CD4-positive, alpha-beta T cell treated with Interleukin-1 beta for 1 hour (primary cell): ENCODE data around the gene CAMTA1.

Source experiments
- DNase-seq, 2 donors: peaks; one replicate each; pipeline ENCODE4 v3.0.0-alpha.2; 2020 to 2022

Gene CAMTA1

DNA sequence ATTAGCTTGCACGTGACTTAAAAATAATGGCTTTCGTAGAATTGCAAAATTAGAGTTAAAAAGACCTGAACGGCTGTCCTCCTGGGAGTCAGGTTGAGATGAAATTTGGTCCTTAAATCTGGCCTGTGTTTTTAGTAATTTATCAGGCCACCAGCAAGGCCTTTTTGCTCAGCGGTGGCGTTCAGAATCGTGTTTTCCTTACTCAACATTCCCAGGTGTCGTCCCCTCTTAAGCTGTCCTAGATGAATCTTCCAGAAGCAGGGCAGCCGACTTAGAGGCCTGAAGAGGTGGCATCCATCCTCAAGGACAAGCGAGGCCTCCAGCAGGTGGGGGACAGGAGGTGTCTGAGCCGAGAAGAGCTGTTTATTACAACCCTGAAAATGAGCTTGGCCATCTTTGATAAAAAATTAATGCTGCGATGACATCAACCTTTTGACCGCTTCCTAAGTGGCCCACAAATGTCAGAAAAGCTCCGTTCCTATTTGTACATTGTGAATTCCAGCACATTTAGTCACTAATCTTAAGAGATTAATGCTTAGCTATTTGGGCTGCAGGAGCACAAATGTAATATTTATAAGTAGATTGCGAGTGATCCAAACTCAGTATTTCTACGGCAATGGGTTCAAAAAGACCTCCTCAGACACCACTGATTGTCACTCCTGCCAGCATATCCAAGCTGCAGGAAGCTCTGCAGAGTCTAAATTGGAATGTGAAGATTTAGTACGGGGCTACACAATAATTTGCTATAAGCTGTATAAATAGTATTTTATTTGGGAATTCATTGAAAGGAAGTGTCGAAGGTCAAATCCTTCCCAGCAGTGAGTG lies 641.7 kb downstream of the CAMTA1 start:
- DNase-seq, result no peak

DNA sequence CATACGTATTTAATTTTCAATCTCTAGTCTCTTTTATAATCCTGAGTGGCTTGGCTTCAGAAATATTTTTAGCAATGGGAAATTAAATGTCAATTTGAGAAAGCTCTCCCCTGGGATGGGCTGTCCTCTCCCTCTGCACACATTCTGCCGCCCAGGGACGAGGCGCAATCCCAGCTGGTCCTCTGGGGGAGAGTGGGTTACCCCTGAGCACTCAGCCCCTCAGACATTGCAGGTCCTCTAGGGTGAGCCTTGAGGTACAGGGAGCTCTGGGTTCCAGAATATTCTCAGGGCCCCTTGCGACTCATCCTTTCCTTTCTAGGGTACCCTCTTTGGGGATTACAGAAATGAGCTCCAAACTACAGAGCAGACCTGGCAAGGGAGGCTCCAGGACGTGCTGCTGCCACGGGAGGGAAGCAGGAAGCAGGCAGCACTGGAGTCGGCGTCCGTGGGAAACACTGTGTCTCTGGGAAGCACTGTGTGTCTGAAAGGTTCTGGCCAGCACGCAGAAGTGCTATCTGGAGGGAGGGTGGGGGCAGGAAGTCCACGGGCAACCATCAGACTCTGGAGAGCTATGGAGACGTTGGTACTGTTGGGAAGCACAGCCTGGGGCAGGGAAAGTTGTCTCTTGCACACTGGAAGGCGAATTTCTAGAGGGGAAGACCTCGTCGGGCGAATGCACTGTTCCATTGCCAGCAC lies 642.5 kb downstream of the CAMTA1 start:
- no peak for DNase-seq

DNA sequence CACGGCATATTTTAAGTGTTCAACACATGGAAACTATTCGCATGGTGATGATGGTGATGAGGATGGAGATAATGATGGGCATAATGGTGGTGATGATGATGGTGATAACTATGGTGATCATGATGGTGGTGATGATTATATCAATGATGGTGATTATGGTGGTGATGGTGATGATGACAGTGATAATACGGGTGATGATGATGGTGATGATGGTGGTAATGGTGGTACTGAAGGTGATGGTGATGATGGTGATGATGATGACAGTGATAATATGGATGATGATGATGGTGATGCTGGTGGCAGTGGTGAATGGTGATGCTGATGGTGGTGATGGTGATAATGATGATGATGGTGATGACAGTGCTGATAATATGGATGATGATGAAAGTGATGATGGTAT lies 644.0 kb downstream of the CAMTA1 start:
- DNase-seq, result no peak

DNA sequence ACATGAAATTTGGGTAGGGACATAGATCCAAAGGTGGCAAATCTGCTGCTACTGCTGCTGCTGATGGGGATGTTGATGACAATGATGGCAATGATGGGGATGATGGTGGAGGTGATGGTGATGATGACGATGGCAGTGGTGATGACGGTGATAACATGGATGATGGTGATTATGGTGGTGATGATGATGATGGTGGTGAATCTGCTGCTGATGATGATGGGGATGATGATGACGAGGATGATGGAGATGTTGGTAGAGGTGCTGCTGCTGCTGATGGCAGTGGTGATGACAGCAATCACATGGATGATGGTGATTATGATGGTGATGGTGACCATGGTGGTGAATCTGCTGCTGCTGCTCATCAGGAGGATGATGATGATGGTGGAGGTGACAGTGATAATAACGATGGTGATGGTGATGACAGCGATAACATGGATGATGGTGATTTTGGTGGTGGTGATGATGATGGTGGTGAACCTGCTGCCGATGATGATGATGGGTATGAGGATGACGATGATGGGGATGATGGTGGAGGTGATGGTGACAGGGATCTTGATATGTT lies 644.9 kb downstream of the CAMTA1 start:
- DNase-seq, result no peak

DNA sequence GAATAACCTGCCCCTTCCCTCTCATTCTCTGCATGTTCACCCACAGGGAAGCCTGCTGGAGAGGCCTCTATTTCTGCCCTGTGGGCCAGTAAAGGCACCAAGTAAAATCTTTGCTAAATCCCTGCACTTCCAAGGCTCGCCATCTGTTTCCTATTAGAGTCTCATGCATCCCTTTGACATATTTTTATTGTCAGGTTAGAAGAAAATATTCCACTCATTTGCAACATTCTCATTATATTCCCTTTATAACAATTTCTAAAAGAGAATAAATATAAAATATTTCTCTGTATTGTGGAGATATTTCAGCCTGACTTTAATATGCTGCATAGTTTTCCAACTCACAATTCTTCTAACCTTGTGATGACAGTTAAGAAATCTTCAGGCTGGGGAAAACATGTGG lies 645.4 kb downstream of the CAMTA1 start:
- no peak for DNase-seq

DNA sequence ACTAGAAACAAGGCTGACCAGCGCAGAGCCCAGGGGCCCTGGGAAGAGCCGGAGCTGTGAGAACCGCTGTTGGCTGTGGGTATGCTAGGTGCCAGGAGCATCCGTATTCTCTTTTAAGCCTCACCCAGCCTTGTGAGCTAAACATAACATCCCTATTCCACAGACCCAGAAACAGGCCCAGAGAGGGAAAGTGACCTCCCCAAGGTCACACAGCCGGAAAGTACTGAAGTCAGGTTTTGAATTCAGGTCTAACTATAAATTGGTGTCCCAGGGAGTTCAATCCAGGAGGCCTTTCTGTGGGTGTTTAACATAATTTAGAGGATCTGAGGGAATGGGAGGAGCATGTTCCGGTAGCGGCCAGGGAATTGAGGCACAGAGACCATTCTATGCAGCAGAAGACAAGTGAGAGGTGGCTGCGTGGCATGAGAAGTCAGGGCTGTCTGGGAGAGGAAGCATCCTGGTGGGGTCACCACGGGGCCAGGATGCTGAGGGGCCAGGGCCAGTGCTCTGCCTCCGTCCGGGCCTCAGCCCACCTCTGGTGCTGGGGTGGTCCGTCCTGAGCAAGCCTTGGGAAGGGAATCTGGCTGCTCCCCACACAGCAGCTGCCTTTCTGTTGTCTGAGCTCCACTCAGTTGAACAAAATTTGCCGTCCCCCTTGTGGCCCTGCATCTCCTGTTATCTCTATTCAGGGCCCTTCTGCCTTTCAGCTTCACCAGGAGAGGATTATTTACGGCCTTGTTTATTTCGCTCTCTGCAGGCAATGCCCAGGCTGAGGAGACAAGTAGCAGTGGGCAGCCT lies 647.0 kb downstream of the CAMTA1 start:
- DNase-seq, result no peak

DNA sequence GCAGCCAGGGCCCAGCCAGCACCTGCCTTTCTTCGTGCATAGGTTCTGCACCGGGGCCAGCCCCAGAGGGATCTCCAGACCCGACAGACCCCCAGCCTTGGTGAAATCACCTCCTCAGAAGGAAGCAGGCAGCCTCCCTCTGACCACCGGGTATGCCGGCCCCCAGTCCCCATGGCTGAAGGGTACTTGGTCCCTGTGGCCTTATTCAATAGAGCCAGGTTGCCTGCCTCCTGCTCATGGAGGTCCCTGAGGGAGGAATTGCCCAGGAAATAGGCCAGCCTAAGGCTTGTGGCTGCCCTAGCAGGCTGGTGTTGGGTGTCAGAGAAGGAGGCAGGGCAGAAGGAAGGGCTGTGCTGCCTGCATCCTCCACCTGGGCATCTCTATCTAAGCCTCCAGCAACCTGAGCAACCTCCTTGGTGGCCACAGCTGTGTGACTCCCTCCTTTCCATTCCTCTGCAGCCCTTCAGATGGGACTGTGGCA lies 647.7 kb downstream of the CAMTA1 start:
- no peak for DNase-seq

DNA sequence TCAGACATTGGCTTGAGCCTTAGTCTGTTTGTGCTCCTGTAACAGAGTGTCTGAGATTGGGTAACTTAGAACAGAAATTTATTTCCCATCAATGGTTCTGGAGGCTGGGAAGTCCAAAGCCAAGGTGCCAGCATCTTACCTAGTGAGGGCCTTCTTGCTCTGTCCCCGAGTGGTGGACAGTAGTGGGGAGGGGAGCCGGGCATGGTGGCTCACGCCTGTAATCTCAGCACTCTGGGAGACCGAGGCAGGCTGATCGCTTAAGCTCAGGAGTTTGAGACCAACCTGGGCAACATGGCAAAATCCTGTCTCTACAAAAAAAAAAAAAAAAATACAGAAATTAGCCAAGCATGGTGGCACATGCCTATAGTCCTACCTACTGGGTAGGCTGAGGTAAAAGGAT lies 649.3 kb downstream of the CAMTA1 start:
- no peak for DNase-seq

DNA sequence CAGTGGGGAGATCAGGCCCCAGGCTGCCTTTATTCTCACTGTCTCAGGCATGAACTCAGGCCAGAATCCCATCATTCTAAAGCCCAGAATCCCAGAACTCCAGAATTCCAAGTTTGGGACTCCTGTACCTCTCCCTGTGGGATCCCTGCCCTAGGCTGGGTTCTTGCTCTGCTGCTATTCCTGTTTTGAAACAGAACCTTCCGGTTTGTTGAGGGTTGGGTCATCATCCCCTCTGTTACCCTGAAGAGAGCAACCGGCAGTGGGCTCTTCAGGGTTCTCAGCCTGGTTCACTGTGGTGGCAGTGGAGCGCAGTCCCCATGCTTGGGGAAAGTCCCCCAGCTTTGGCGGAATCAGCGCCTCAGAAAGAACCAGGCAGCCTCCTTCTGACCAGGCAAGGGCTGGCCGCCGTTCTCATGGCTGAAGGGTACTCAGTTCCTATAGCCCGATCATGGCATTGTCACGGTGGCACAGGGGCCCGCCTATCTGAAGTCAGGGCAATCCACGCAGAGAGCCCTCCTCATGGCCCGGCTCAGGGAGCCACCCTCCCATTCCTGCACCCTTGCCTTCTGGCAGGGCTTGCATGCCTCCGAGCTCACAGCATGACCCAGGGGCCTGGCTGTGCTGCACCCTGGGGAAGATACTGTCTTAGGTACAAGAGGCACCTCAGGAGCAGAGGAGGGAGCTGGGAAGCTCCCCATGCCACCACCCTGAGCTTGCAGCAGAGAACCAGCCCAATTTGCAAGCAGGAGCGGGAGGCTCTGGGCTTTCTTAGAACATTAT lies 650.2 kb downstream of the CAMTA1 start:
- DNase-seq, result no peak

DNA sequence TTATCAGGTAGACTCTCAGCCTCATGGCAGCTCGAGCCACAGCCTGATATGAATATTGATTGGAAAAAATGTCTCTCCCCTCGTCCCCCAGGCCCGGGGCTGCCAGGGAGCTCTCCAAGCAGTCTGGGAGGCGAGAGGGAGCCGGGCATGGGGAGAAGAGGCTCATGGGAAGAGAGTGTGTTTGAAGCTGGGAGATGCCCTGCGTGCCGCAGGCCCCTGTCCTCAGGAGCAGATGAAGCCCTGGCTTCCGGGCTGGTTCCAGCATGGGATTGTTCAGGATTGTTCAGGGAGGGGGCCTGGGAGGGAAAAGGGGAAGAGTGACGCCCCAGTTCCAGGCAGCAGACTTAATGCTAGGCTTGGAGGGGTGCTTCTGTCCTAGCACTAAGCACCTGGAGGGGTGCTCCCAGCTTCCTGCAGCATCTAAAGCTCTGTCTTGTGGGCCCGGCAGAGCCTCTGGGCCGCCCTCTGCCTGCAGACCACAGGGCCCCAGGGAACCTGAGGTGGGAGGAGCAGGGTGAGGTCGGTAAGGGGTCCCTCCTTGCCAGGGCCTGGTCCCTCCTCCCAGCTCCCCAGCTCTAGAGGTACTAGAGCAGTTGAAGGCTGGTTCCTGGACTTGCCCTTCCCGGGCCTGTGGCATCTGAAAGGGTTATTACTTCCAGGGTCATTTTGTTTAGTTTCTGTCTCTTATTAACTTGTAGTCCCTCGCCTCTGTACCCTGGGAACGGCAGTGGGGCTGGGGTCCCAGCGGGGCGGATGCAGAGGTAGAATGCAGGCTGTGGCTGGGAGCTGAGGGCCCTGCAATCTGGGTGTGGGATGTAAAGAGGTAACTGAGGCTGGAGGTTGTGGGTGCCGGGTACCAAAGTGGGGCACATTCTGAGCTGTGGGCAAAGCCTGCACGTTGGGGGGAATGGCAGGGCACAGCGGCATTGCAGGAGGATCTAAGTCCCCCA lies 651.1 kb downstream of the CAMTA1 start:
- no peak for DNase-seq

DNA sequence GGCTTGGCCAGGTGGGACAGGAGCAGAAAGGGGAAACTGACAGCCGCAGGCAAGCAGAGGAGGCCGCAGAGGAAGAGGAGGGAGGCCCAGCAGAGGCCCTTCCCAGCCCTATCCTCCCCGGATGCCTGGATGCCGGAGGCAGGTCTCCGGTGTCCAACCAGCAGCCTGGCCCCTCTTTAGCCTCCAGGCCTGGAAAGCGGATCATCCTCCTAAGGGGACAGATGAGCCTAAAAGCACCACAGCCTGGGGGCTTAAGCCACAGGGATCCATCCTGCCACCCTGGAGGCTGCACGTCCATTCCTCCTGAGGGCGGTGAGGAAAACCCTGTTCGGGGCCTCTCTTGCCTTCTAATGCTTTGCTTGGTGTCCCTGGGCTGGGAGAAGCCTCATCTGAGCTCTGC lies 651.8 kb downstream of the CAMTA1 start:
- DNase-seq, result no peak

DNA sequence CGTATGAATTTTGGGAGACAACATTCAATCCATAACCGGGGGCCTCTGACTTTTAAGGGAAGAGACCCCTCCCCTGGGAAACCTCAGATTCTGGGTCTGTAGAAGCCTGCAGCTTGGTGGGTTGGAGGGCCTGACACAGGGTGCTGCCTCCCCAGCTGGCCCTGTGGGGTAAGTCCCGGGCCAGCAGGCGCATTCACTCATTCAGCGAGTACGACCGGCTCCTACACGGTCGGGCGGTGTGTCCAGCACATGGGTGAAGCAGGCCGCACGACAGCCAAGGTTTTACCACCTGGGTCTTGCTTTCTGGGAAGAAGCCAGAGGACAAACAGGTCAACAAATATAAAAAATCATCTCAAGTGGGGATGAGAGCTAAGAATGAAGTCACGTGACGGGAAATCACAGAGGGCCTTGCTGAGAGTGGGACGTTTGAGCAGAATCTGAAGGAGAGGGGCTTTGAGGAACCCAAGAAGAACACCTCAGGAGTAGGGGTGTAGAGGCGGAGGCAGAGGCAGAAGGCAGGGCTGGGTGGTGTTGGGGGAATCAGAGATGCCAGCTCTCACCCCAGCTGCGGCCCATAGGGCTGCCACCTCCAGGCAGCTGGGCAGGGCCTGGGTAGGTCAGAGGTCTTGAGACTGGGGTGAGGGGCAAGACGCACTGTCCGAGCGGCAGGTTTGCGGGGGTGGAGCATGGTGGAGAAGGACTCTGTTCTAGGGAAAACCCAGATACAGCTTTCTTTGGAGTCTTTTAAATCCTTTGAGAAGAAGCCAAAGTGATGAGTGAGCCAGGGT lies 652.5 kb downstream of the CAMTA1 start:
- no peak for DNase-seq

DNA sequence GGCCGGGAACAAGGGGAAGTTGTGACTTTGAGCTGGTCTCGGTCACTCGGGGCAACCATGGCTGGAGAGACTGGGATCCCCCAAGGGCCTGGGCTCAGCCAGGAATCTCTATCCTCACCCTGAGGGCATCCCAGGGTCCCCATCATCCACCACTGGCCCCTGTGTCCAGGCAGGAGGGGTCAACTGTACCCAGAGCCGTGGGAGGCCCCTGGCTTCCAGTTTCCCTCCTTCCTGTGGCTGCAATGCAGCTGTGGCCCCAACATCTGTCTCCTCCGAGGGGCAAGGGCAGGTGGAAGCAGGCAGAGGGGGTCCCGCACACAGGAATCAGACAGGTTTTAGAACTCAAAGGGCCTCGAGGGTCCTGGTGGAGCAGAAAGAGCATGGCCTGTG lies 653.1 kb downstream of the CAMTA1 start:
- no peak for DNase-seq

DNA sequence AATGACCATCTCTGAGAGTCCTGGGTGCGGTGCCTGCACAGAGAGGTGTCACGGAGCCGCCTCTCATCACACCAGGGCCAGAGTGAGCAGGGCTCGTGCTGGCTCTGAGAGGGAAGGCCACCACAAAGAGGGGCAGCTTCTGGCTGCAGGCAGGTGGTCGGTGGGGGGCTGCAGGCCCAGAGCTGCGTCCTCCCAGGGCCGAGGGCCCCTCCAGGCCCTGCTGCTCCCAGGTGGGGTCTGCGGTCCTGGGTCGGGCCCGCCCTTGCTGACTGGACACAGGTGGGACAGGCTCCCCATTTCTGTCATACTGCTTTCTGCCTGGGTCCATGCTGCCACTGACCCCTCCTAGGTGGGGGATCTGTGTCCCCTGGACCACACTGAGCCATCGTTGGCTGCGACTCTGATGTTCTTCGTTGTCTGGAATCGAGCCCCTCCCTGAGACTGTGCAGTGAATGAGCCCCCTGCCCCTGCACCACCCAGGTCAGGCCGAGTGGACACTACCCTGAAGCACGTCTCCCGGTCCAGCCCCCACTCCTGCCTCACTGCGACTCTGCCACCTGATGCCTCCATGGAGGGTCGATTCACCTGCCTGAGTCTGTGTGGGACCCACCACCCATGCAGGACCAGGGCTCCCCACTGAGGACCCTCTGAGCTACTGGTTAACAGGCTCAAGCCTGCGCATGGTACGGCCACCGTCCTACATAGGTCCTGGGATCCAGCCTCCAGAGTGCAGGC lies 653.8 kb downstream of the CAMTA1 start:
- DNase-seq, result no peak

DNA sequence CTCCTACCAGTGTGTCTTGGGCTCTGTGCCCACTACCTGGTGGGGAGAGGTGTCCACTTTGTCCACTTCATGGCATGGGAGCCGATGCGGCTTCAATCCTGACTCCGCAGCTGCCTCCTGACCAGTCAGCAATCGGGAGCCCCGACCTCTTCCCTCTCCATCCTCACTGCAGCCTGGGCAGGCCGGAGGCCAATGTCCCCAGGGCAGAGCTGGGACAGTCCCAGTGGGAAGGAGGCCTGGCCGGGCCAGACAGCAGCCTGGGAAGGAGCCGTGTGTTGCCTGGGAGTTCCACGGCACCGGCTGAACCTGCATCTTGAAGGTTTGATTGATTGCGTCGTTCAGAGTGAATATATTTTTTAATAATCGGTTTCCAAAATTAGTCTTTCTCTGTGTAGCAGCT lies 654.9 kb downstream of the CAMTA1 start:
- no peak for DNase-seq

DNA sequence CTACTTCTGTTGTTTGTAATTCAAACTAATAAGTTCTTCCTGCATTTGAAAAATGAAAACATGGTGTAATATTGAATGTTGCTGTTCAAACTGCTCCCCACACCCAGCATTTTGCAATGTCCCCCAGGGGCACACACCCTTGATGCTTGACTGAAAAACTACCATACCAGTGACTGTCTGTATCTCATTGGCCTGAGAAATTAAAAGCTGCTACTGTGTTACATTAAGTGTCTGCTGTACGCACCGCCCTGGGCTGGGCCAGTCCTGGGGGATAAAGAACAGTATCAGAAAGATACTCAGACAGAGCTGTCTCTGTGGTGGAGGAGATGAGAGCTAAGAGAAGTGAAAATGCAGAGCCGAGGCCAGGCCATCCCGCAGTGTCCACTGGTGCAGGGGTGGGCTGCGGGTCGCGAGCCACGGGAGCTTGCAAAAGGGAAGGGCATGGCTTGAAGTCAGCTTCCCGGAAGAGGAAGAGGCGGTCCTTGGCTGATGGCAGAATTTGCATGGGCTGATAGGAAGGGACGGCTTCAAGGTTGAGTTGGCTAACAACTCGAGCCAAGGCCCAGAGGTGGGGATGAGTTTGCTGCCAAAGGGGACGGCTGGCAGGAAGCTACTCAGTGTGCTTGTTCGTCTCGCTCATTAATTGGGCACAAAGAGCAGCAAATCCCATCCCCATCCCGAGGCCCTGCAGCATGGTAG lies 656.0 kb downstream of the CAMTA1 start:
- no peak for DNase-seq

DNA sequence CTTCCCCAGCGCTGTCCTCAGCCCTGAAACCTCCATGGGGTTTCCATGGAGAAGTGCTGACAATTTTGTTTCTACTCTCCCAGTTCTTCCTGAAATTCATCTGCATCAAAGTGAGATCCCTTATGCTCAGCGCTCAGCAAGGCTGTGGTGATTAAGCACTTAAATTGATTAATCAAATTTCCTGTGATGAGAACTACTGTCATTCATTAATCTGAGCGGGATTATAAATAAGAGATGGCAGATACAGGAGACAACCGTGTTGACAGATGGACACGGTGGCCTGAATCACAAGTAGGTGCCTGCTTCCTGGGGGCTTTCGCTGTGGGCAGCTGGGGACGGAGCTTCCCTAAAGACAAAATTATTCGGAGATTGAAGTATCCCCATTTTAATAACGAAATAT lies 656.8 kb downstream of the CAMTA1 start:
- no peak for DNase-seq

DNA sequence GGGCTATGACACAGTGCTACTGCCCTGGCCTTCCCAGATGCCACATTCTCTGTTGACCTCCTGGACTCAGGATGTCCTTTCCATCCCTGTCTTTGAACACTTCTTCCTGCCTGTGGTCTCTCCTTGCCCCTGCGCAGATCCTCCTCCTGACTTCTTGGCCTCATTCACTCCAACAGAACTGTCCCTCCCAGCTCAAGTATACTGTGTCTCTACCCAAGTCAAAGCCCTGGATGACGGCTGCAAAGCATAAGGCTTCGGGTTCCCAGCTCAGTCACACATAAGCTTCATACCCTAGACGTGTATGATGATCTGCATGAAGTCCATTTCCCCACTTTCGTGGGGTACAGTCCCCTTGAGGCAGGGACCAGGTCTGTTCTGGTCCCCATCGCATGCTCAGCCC lies 657.7 kb downstream of the CAMTA1 start:
- no peak for DNase-seq

DNA sequence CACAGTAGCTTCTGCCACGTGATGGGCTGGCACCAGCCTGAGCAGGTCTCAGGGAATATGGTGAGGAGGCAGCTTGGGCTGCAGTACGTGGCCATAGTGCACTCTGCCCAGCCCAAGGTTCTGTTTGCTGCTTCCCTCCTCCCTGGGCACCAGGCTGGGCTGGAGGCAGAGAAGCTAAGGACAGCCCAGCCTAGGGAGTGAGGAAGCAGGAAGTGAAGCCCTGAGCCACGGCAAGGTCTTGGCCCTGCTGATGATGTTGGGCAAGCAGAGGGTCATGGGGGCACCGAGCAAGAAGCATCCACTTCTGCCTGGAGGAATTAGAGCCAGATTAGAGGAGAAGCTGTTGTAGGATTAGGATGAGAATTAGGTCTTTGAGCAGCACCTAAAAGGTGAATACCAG lies 659.1 kb downstream of the CAMTA1 start:
- DNase-seq, result no peak
